ENCODE results near the gene OSCP1.

OSCP1 gene

DNA sequence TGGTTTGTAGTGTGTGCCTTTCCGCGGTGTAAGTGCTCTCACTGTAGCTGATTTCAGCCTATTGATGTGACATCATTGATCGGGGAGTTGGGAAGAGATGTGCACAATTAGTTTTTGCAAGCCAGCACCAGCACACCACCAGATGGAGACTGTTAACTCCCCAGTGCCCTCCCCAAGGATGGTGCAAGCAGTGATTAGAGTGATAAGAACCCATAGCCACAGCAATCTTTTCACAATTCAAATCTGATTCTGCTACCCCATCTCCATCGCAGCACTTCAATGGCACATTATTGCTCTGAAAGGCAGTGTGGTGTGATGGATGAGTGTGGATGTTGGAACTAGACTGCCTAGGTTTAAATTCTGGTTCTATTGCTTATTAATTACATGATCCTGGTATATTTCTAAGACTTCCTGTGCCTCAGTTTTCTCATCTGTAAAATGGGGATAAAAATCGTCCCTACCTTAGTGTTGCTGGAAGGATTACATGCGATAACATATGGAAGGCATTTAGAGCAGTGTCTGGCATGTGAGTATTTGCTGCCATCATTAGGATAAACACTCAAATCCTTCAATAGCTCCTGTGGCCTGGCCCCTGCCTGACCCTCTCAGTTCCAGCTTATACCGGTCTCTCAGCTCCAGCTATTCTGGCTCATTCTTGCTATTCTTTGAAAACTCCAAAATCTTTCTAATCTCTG is 25.8 kb upstream of the OSCP1 start:
- TF ChIP-seq, protein P1, sequence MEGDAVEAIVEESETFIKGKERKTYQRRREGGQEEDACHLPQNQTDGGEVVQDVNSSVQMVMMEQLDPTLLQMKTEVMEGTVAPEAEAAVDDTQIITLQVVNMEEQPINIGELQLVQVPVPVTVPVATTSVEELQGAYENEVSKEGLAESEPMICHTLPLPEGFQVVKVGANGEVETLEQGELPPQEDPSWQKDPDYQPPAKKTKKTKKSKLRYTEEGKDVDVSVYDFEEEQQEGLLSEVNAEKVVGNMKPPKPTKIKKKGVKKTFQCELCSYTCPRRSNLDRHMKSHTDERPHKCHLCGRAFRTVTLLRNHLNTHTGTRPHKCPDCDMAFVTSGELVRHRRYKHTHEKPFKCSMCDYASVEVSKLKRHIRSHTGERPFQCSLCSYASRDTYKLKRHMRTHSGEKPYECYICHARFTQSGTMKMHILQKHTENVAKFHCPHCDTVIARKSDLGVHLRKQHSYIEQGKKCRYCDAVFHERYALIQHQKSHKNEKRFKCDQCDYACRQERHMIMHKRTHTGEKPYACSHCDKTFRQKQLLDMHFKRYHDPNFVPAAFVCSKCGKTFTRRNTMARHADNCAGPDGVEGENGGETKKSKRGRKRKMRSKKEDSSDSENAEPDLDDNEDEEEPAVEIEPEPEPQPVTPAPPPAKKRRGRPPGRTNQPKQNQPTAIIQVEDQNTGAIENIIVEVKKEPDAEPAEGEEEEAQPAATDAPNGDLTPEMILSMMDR (conservative IDR thresholded peaks at IDR 0.05; ENCODE audit: low read depth) = no peak
- no peak overlapping the region for H3K27ac ChIP-seq
- CTCF ChIA-PET = no interaction called here
- POLR2A ChIA-PET (ENCODE audit: low non-redundant PET) = interaction anchor here (0.6 kb wide), 1 partner anchor 26 kb away, joined by 3 read pairs; the partner anchor contains the start of gene OSCP1
- DNase-seq (ENCODE audit: low spot score) = no peak

DNA sequence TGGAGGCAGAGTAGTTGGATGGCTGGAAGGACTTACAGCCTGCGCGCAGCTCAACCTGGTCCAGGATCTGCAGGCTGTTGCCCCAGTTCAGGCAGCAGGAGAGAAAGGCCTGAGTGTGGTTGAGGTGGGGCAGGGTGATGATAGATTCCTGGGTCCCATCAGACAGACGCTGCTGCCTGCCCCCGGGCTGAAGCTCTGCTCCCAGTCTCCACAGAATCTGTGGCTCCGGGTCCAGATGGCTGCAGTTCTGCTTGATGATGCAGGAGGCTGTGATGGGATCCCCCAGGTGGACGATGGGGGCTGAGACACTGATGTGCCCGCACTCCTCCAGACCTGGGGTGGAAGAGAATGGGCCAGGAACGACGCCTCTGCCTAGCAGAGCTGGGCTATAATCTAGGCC is 25.1 kb upstream of the OSCP1 start:
- DNase-seq (ENCODE audit: low spot score) = no peak
- TF ChIP-seq, protein P1 (conservative IDR thresholded peaks at IDR 0.05; ENCODE audit: low read depth) = no peak
- ChIA-PET POLR2A (ENCODE audit: low non-redundant PET) (no interaction called here), CTCF (interaction anchor here (0.6 kb wide), 1 partner anchor 111 kb away, joined by 4 read pairs; no protein-coding TSS in a partner anchor)
- no peak overlapping the region for H3K27ac ChIP-seq

DNA sequence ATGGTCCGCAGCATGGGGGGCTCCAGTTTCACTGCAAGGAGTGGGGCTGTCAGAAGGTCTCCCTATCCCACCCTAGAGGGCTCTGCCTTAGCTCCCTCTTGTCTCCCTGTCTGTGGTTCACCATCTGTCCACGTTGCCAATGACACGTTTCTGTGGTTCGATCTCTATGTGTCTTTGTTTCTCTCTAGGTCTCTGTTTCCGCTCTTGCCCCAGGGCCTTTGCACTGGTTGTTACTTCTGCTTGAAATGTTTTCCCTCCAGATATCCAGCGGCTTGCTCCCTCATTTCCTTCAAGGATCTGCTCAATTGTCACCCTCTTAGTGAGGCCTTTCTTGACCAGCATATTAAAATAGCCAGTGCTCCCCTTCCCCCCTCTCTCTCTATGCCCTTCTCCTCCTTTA is 22.4 kb upstream of the OSCP1 start:
- DNase-seq (ENCODE audit: low spot score) = no peak
- CTCF ChIA-PET = no interaction called here
- POLR2A ChIA-PET (ENCODE audit: low non-redundant PET) = no interaction called here

DNA sequence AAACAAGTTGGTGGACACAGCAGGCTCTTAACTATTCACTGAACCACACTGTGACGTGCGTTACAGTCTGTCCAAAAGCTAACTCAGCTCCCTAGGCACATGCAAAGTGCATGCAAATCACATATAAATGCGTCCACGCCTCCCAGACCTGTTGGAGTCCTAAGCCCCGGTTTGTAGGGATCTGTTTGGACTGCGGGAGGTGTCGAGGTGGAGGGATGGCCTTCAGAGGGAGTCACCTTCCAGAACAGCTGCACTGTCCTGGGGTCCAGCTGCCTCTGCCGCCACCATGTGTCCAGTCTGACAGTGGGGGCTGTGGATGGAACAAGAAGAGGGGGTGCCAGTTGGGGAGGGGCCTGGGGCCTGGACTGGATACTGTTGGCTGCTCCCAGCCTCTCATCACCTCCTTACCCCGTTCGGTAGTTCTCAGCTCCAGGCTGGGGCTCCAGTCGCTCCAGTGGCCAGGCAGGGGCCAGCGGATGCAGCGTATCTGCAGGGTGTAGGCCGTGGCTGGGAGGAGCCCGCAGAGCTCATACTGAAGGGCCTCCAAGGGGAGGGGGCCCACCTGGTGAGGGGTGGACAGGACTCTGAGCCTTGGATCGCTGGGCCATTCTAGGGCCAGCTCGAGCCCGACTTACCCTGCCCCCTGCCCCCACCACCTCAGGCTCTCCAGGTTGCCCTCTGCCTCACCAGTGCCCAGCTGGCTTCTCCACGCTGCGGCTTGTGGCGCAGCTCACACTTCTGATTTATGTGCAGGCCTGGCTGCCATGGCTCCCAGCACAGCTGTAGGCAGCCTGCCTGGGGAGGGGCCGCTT is 21.8 kb upstream of the OSCP1 start:
- ChIA-PET POLR2A (ENCODE audit: low non-redundant PET) (no interaction called here), CTCF (no interaction called here)
- TF ChIP-seq, protein P1 (conservative IDR thresholded peaks at IDR 0.05; ENCODE audit: low read depth) = no peak
- H3K27ac ChIP-seq = no peak overlapping the region
- no peak for DNase-seq (ENCODE audit: low spot score)

More for the DNA sequence above, 22.4 kb upstream of the OSCP1 start:
- TF ChIP-seq, protein P1 (conservative IDR thresholded peaks at IDR 0.05; ENCODE audit: low read depth) = no peak
- no peak overlapping the region for H3K27ac ChIP-seq

DNA sequence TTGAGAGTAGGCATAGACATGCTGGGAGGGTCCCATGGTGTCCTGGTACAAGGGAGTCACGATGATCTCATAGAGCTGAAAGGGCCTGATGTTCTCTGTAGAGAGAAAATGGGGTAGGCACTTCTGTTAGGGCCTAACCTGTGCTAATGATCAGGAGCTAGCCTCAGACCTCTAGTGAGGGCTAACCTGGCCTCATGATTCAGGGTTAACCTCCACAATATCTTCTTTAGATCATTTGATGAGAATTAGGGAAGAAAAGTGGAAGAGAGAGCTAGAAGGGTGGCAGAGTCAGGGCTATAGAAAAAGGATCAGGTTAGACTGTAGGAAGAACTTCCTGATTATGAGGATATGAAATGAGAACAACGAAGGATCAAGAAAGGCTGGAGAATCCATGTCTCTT is 18.9 kb upstream of the OSCP1 start:
- POLR2A ChIA-PET (ENCODE audit: low non-redundant PET) = no interaction called here
- no peak overlapping the region for H3K27ac ChIP-seq
- CTCF ChIA-PET = no interaction called here
- no peak for DNase-seq (ENCODE audit: low spot score)
- TF ChIP-seq, protein P1 (conservative IDR thresholded peaks at IDR 0.05; ENCODE audit: low read depth) = no peak

DNA sequence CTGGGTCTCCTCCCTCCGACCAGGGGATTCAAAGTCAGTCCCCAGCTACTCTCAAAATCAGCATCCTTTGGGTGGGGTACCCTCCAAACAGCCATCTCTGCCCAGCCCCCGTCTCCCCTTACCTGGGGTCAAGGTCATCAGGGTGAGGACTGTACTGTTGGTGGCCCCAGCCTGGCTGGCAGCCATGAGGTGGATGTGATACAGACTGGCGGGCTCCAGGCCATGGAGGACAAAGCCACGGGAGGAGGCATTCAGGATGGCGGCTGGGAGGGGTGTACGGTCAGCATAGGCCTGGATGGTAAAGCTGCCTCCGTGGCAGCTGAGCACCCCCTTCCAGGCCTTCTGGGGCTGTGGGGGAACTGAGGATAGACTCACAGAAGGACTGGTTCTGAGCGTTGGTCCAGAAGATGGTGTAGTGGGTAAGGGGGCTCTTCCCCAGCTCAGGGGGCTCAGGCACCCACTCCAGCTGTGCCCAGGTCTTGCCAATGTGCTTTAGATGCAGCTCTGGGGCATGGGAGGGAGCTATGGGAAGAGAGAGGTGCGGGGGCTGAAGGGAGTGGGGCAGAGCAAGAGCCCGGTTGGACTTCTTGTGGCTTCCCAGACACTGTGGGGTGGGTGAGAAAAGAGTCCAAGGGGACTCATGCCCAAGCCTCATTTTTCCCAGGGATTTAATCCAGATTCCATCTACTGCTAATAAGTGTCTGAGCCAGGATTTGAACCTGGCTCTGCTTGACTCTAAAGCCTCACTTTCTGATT is 17.6 kb upstream of the OSCP1 start:
- no peak overlapping the region for H3K27ac ChIP-seq
- CTCF ChIA-PET = interaction anchor here (0.6 kb wide), 1 partner anchor 1035 kb away, joined by 3 read pairs; no protein-coding TSS in a partner anchor
- TF ChIP-seq, protein P1 (conservative IDR thresholded peaks at IDR 0.05; ENCODE audit: low read depth) = no peak
- POLR2A ChIA-PET (ENCODE audit: low non-redundant PET) = no interaction called here
- no peak for DNase-seq (ENCODE audit: low spot score)

All from RWPE1 (cell line).